ENCODE results near the gene SH3BGRL2. TPM values are rescaled to one million over a fixed set of nuclear protein-coding genes. Genes with fewer than 3 reads are reported as not detected.
"Not testable (repeated sequence)": the region's sequence is repeated elsewhere in the genome, so short reads cannot be mapped to it uniquely, and the experiment has no call there.

The SH3BGRL2 gene
- total RNA-seq, 1 experiment from 2014 or later: 5.2 TPM

GRCh38 chr6:79737172-79737571, 106.0 kb downstream of the SH3BGRL2 start:
- Histone ChIP-seq H3K4me2 (ENCODE audit: low read length) (no peak overlapping the region), H4K20me1 (ENCODE audit: insufficient read depth) (no peaks in the 10 kb centered on the region), H3K9me2 (ENCODE audit: insufficient read depth) (no peaks in the 10 kb centered on the region), H3K27me3 (ENCODE audit: insufficient read depth, low read length) (no peaks in the 10 kb centered on the region), H3K79me2 (ENCODE audit: insufficient read depth, low read length) (no peaks in the 10 kb centered on the region), H2AFZ (ENCODE audit: low read depth, low read length, poor library complexity, severe bottlenecking) (no peak overlapping the region), H3K9me3 (ENCODE audit: control insufficient read depth in 1 of 2, insufficient read depth in 1 of 2, low read depth in 1 of 2, low read length in 2 of 2) (no peaks in the 10 kb centered on the region), H3K9ac (ENCODE audit: low read length) (no peak overlapping the region), H3K36me3 (ENCODE audit: control insufficient read depth in 1 of 2, insufficient read depth in 2 of 2, low read length in 2 of 2) (no peaks in the 10 kb centered on the region), H3K27ac (ENCODE audit: low read depth, low read length) (no peak overlapping the region), H3K4me1 (ENCODE audit: control insufficient read depth in 1 of 2, insufficient read depth in 2 of 2, low read length in 2 of 2) (no peaks in the 10 kb centered on the region), H3K4me3 (replicated peaks in 1 of 2; ENCODE audit: low read depth in 1 of 2, low read length in 2 of 2) (no peak overlapping the region)
- TF ChIP-seq YY1 (IDR thresholded peaks at IDR 0.05; ENCODE audit: extremely low read depth, insufficient replicate concordance, low read depth, low read length): no peak
- ChIA-PET RAD21 (ENCODE audit: low non-redundant PET in 1 of 2, low total read pairs in 2 of 2, uncharacterized antibody in 2 of 2, unreplicated experiment in 2 of 2) (no interaction called here), POLR2A (no interaction called here), CTCF (interaction anchor here (2.2 kb wide), 1 partner anchor 26 kb away, joined by 6 read pairs; no protein-coding TSS in a partner anchor)
- no peak for DNase-seq (ENCODE audit: low read depth, low spot score)
- ATAC-seq: no peak
- no TSS peak for BruUV-seq (replicated peaks)
- intact Hi-C loops (cut with micrococcal nuclease): no loop called here

GRCh38 chr6:79742030-79742429, 110.9 kb downstream of the SH3BGRL2 start:
- Histone ChIP-seq H3K9me3 (ENCODE audit: control insufficient read depth in 1 of 2, insufficient read depth in 1 of 2, low read depth in 1 of 2, low read length in 2 of 2) (no peaks in the 10 kb centered on the region), H3K27me3 (ENCODE audit: insufficient read depth, low read length) (no peaks in the 10 kb centered on the region), H3K4me2 (ENCODE audit: low read length) (no peak overlapping the region), H3K4me1 (ENCODE audit: control insufficient read depth in 1 of 2, insufficient read depth in 2 of 2, low read length in 2 of 2) (no peaks in the 10 kb centered on the region), H3K79me2 (ENCODE audit: insufficient read depth, low read length) (no peaks in the 10 kb centered on the region), H3K27ac (ENCODE audit: low read depth, low read length) (no peak overlapping the region), H3K4me3 (replicated peaks in 1 of 2; ENCODE audit: low read depth in 1 of 2, low read length in 2 of 2) (no peak overlapping the region), H3K36me3 (ENCODE audit: control insufficient read depth in 1 of 2, insufficient read depth in 2 of 2, low read length in 2 of 2) (no peaks in the 10 kb centered on the region), H4K20me1 (ENCODE audit: insufficient read depth) (no peaks in the 10 kb centered on the region), H3K9ac (ENCODE audit: low read length) (no peak overlapping the region), H3K9me2 (ENCODE audit: insufficient read depth) (no peaks in the 10 kb centered on the region), H2AFZ (ENCODE audit: low read depth, low read length, poor library complexity, severe bottlenecking) (no peak overlapping the region)
- ATAC-seq (no peak), DNase-seq (ENCODE audit: low read depth, low spot score) (no peak)
- TF ChIP-seq EZH2 (IDR thresholded peaks at IDR 0.05) (no peak), POLR2AphosphoS5 (IDR thresholded peaks at IDR 0.05; ENCODE audit: low read depth, low read length) (no peak), ZNF274 (IDR thresholded peaks at IDR 0.05; ENCODE audit: low read depth, low read length) (no peak), EZH2phosphoT487 (IDR thresholded peaks at IDR 0.05; ENCODE audit: borderline replicate concordance) (no peak)
- intact Hi-C loops (cut with micrococcal nuclease): no loop called here
- POLR2A ChIA-PET: no interaction called here
- BruUV-seq (replicated peaks): no TSS peak
- RAD21 ChIA-PET (ENCODE audit: low non-redundant PET in 1 of 2, low total read pairs in 2 of 2, uncharacterized antibody in 2 of 2, unreplicated experiment in 2 of 2): no interaction called here
- CTCF ChIA-PET: no interaction called here

DNA sequence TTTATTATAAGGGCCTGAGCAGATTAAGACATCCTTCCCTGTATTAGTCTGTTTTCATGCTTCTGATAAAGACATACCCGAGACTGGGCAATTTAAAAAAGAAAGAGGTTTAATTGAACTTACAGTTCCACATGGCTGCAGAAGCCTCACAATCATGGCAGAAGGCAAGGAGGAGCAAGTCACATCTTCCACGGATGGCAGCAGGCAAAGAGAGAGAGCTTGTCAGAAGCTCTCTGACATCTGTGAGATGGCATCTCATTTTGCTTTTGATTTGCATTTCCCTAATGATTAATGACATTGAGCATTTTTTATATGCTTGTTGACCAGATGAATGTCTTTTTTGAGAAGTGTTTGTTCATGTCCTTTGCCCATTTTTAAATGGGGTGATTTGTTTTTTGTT, 114.2 kb downstream of the SH3BGRL2 start:
- POLR2A ChIA-PET: not testable (repeated sequence)

DNA sequence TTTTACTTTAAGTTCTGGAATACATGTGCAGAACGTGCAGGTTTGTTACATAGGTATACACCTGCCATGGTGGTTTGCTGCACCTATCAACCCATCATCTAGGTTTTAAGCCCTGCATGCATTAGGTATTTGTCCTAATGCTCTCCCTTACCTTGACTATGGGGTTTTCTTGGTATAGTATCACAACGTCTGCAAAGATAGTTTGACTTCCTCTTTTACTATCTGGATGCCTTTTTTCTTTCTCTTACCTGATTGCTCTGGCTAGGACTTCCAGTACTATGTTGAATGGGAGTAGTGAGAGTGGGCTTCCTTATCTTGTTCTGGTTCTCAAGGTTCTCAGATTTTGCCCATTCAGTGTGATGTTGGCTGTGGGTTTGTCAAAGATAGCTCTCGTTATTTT, 115.2 kb downstream of the SH3BGRL2 start:
- H3K79me2 ChIP-seq (ENCODE audit: insufficient read depth, low read length); H3K9me2 ChIP-seq (ENCODE audit: insufficient read depth); RAD21 ChIA-PET (ENCODE audit: low non-redundant PET in 1 of 2, low total read pairs in 2 of 2, uncharacterized antibody in 2 of 2, unreplicated experiment in 2 of 2); intact Hi-C loops (cut with micrococcal nuclease); H3K9me3 ChIP-seq (ENCODE audit: control insufficient read depth in 1 of 2, insufficient read depth in 1 of 2, low read depth in 1 of 2, low read length in 2 of 2); ATAC-seq; H3K36me3 ChIP-seq (ENCODE audit: control insufficient read depth in 1 of 2, insufficient read depth in 2 of 2, low read length in 2 of 2); POLR2A ChIA-PET; H3K9ac ChIP-seq (ENCODE audit: low read length); DNase-seq (ENCODE audit: low read depth, low spot score); BruUV-seq (replicated peaks); H3K4me1 ChIP-seq (ENCODE audit: control insufficient read depth in 1 of 2, insufficient read depth in 2 of 2, low read length in 2 of 2); H3K4me3 ChIP-seq (replicated peaks in 1 of 2; ENCODE audit: low read depth in 1 of 2, low read length in 2 of 2); H2AFZ ChIP-seq (ENCODE audit: low read depth, low read length, poor library complexity, severe bottlenecking); H3K27ac ChIP-seq (ENCODE audit: low read depth, low read length); CTCF ChIA-PET; H4K20me1 ChIP-seq (ENCODE audit: insufficient read depth); H3K27me3 ChIP-seq (ENCODE audit: insufficient read depth, low read length); H3K4me2 ChIP-seq (ENCODE audit: low read length): not testable (repeated sequence)

More for the DNA sequence above, 114.2 kb downstream of the SH3BGRL2 start:
- H3K27me3 ChIP-seq (ENCODE audit: insufficient read depth, low read length); CTCF ChIA-PET; H3K36me3 ChIP-seq (ENCODE audit: control insufficient read depth in 1 of 2, insufficient read depth in 2 of 2, low read length in 2 of 2); BruUV-seq (replicated peaks); H3K27ac ChIP-seq (ENCODE audit: low read depth, low read length); H3K9me3 ChIP-seq (ENCODE audit: control insufficient read depth in 1 of 2, insufficient read depth in 1 of 2, low read depth in 1 of 2, low read length in 2 of 2); H3K4me3 ChIP-seq (replicated peaks in 1 of 2; ENCODE audit: low read depth in 1 of 2, low read length in 2 of 2); H3K4me1 ChIP-seq (ENCODE audit: control insufficient read depth in 1 of 2, insufficient read depth in 2 of 2, low read length in 2 of 2); H3K9ac ChIP-seq (ENCODE audit: low read length); H3K9me2 ChIP-seq (ENCODE audit: insufficient read depth); H3K4me2 ChIP-seq (ENCODE audit: low read length); H2AFZ ChIP-seq (ENCODE audit: low read depth, low read length, poor library complexity, severe bottlenecking); H3K79me2 ChIP-seq (ENCODE audit: insufficient read depth, low read length); H4K20me1 ChIP-seq (ENCODE audit: insufficient read depth); RAD21 ChIA-PET (ENCODE audit: low non-redundant PET in 1 of 2, low total read pairs in 2 of 2, uncharacterized antibody in 2 of 2, unreplicated experiment in 2 of 2); DNase-seq (ENCODE audit: low read depth, low spot score); ATAC-seq; intact Hi-C loops (cut with micrococcal nuclease): not testable (repeated sequence)

Data from HCT116 (cell line).